HCT116 (cell line): ENCODE data around the gene ESYT3. TPM values are rescaled to one million over a fixed set of nuclear protein-coding genes. Genes with fewer than 3 reads are reported as not detected.

Experiments
- ATAC-seq: fragments of 200-7000 bp; cut with Tn5 transposase; 2 replicates; pipeline ENCODE4 v1.9.1; 2020; ENCODE audit warnings: mild to moderate bottlenecking, moderate library complexity
- BruUV-seq: library from RNA; stranded (reverse); fragments of 400-500 nt; replicated peaks from 2 replicates; lab custom pipeline; 2021; lab: Mats Ljungman, UMichigan
- CTCF ChIA-PET: fragments of 300-600 bp; sonication (Branson Sonifier 250); formaldehyde crosslinking; loops from one replicate; lab custom pipeline; 2021; ENCODE audit warnings: antibody characterized with exemption; lab: Charles Lee
- POLR2A ChIA-PET: fragments of 300-600, 350-600 bp; sonication (Branson Sonifier 250); formaldehyde crosslinking; loops from one replicate; lab custom pipeline; 2021; ENCODE audit warnings: antibody characterized with exemption; lab: Charles Lee
- RAD21 ChIA-PET, 2 experiments: fragments of 300-600 bp; sonication (Branson Sonifier 250); formaldehyde crosslinking; loops; one replicate each; lab custom pipeline; 2023; ENCODE audit warnings: low total read pairs in 2 of 2; ENCODE audit not compliant: uncharacterized antibody in 2 of 2, unreplicated experiment in 2 of 2, low non-redundant PET in 1 of 2; lab: Charles Lee
- DNase-seq: peaks from one replicate; pipeline ENCODE4 v3.0.0-alpha.2; 2010; ENCODE audit warnings: low read depth, low spot score
- H2AFZ ChIP-seq: fragments of 200-600 bp; shearing (Covaris generic), sonication (generic); 2 replicates; pipeline ENCODE4 v1.6.1; 2017; ENCODE audit warnings: low read depth, mixed run types, mixed read lengths, antibody characterized with exemption, low read length; ENCODE audit not compliant: poor library complexity, severe bottlenecking
- H3K27ac ChIP-seq: 2 replicates; pipeline ENCODE4 v1.5.1; 2012; ENCODE audit warnings: low read depth, low read length
- H3K27me3 ChIP-seq: fragments of 200-600 bp; sonication (generic); 2 replicates; pipeline ENCODE4 v1.6.1; 2016; ENCODE audit warnings: mixed run types, low read length, mixed read lengths; ENCODE audit not compliant: insufficient read depth
- H3K36me3 ChIP-seq, 2 experiments: fragments of 200-500 bp in 1 of 2; fragments of 200-600 bp in 1 of 2; sonication (Bioruptor generic) in 1 of 2; sonication (generic) in 1 of 2; 2 replicates each; pipeline versions ENCODE4 v1.5.1 to v1.6.1; 2014 to 2016; ENCODE audit warnings: low read length in 2 of 2, inconsistent platforms in 1 of 2, mixed read lengths in 1 of 2, mixed run types in 1 of 2; ENCODE audit not compliant: insufficient read depth in 2 of 2, control insufficient read depth in 1 of 2
- H3K4me1 ChIP-seq, 2 experiments: fragments of 200-600 bp in 1 of 2; sonication (generic) in 1 of 2; 2 replicates each; pipeline versions ENCODE4 v1.5.1 to v1.6.1; 2012 to 2017; ENCODE audit warnings: low read length in 2 of 2, inconsistent platforms in 1 of 2, mild to moderate bottlenecking in 1 of 2, mixed read lengths in 1 of 2, mixed run types in 1 of 2, moderate library complexity in 1 of 2; ENCODE audit not compliant: insufficient read depth in 2 of 2, control insufficient read depth in 1 of 2
- H3K4me2 ChIP-seq: fragments of 200-600 bp; sonication (generic); 2 replicates; pipeline ENCODE4 v1.6.1; 2017; ENCODE audit warnings: mixed run types, low read length, mixed read lengths
- H3K4me3 ChIP-seq, 2 experiments: fragments of 200-600 bp in 1 of 2; sonication (generic) in 1 of 2; replicated peaks in 1 of 2; 2 replicates each; pipeline ENCODE4 v1.5.1; 2011 to 2016; ENCODE audit warnings: low read length in 2 of 2, control low read depth in 1 of 2, low read depth in 1 of 2, mild to moderate bottlenecking in 1 of 2, mixed read lengths in 1 of 2, mixed run types in 1 of 2
- H3K79me2 ChIP-seq: fragments of 200-600 bp; sonication (generic); 2 replicates; pipeline ENCODE4 v1.6.1; 2017; ENCODE audit warnings: mild to moderate bottlenecking, mixed run types, low read length, moderate library complexity, mixed read lengths; ENCODE audit not compliant: insufficient read depth
- H3K9ac ChIP-seq: fragments of 200-600 bp; sonication (generic); 2 replicates; pipeline ENCODE4 v1.6.1; 2016; ENCODE audit warnings: low read length, mixed read lengths
- H3K9me2 ChIP-seq: fragments of 200-600 bp; sonication (generic), shearing (Covaris generic); 2 replicates; pipeline ENCODE4 v1.6.1; 2017; ENCODE audit warnings: mixed run types, mild to moderate bottlenecking, moderate library complexity; ENCODE audit not compliant: insufficient read depth
- H3K9me3 ChIP-seq, 2 experiments: fragments of 200-500 bp in 1 of 2; fragments of 200-600 bp in 1 of 2; sonication (Bioruptor generic) in 1 of 2; sonication (generic) in 1 of 2; 2 replicates each; pipeline ENCODE4 v1.6.1; 2014 to 2017; ENCODE audit warnings: low read length in 2 of 2, mixed read lengths in 2 of 2, inconsistent platforms in 1 of 2, low read depth in 1 of 2, mild to moderate bottlenecking in 1 of 2, mixed run types in 1 of 2, moderate library complexity in 1 of 2; ENCODE audit not compliant: control insufficient read depth in 1 of 2, insufficient read depth in 1 of 2
- H4K20me1 ChIP-seq: fragments of 200-600 bp; sonication (generic), shearing (Covaris generic); 2 replicates; pipeline ENCODE4 v1.6.1; 2017; ENCODE audit warnings: mixed run types, mild to moderate bottlenecking, moderate library complexity; ENCODE audit not compliant: insufficient read depth
- CEBPB ChIP-seq: IDR thresholded peaks from 2 replicates; pipeline ENCODE4 v1.6.1; 2012; ENCODE audit warnings: low read depth
- FOSL1 ChIP-seq: IDR thresholded peaks from 2 replicates; pipeline ENCODE4 v1.6.1; 2012; ENCODE audit warnings: low read depth
- JUND ChIP-seq: IDR thresholded peaks from 2 replicates; pipeline ENCODE4 v1.6.1; 2012
- MAX ChIP-seq: IDR thresholded peaks from 2 replicates; pipeline ENCODE4 v1.6.1; 2012
- RAD21 ChIP-seq: IDR thresholded peaks from 2 replicates; pipeline ENCODE4 v1.6.1; 2012; ENCODE audit warnings: low read depth, mild to moderate bottlenecking
- SIN3A ChIP-seq: IDR thresholded peaks from 2 replicates; pipeline ENCODE4 v1.6.1; 2012; ENCODE audit warnings: low read depth
- SRF ChIP-seq: IDR thresholded peaks from 2 replicates; pipeline ENCODE4 v1.6.1; 2012; ENCODE audit warnings: low read depth
- YY1 ChIP-seq: IDR thresholded peaks from 2 replicates; pipeline ENCODE4 v1.6.1; 2011; ENCODE audit warnings: low read length, low read depth, moderate library complexity, mild to moderate bottlenecking; ENCODE audit not compliant: insufficient replicate concordance; ENCODE audit errors: extremely low read depth
- ZBTB33 ChIP-seq: IDR thresholded peaks from 2 replicates; pipeline ENCODE4 v1.6.1; 2011; ENCODE audit warnings: mild to moderate bottlenecking, low read length, moderate library complexity; ENCODE audit not compliant: insufficient replicate concordance; ENCODE audit errors: extremely low read depth
- intact Hi-C: fragments of 100-400 bp; cut with micrococcal nuclease; formaldehyde crosslinking; loops from 2 replicates; pipeline ENCODE4 v1.10.0; 2022
- total RNA-seq: library from RNA; stranded (reverse); gene quantifications from one replicate; pipeline ENCODE4 v1.2.1, GENCODE V29; 2021; ENCODE audit not compliant: unreplicated experiment

ESYT3 gene
- total RNA-seq, 1 experiment from 2014 or later = 0.05 TPM

DNA sequence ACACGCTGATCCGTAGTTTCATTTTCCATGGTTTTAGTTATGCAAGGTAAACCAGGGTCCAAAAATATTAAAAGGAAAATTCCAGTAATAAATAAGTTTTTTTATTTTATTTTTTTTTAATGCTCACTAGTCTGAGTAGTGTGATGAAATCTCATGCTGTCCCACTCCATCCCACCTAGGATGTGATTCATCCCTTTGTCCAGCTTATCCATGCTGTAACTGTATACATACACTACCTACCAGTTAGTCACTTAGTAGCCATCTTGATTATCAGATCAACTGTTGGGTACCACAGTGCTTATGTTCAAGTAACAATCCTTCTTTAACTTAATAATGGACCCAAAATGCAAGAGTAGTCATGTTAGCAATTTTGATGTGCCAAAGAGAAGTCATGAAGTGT, 75.2 kb downstream of the ESYT3 start (continued):
- no peak for TF ChIP-seq ZBTB33
- no peak for TF ChIP-seq SRF
- no peak for TF ChIP-seq SIN3A

DNA sequence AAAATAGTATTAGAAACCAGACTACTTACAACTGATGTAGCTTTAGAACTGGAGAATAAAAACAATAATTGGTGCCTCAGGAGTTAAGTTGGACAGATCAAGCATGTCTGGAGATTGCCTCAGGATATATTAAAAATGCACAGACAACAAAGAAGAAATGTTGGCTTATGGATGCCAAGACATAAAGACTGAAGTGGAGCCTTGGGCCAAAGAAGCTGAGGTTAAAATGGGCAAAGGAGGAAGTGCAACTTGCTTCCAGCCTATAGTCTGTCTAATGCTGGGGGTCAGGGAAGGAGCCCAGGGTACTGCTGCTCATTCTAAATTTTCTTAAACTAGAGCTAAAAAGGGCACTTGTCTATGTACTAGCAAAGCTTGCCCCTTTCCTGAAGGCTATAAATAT, 77.5 kb downstream of the ESYT3 start:
- ChIA-PET CTCF (no interaction called here), POLR2A (no interaction called here), RAD21 (no interaction called here)
- DNase-seq = no peak
- no peaks in the 10 kb centered on the region for H3K79me2 ChIP-seq
- no peak overlapping the region for H2AFZ ChIP-seq
- H3K27me3 ChIP-seq = no peaks in the 10 kb centered on the region
- no peak for ATAC-seq
- H4K20me1 ChIP-seq = no peaks in the 10 kb centered on the region
- H3K9me3 ChIP-seq = no peaks in the 10 kb centered on the region
- H3K4me1 ChIP-seq = no peaks in the 10 kb centered on the region
- H3K4me3 ChIP-seq = no peak overlapping the region
- intact Hi-C loops = no loop called here
- no peaks in the 10 kb centered on the region for H3K36me3 ChIP-seq
- TF ChIP-seq FOSL1 (no peak), CEBPB (no peak), MAX (no peak), ZBTB33 (no peak), SIN3A (no peak), JUND (no peak), YY1 (no peak), RAD21 (no peak)
- no peak overlapping the region for H3K9ac ChIP-seq
- H3K4me2 ChIP-seq = no peak overlapping the region
- no peak overlapping the region for H3K27ac ChIP-seq
- H3K9me2 ChIP-seq = no peaks in the 10 kb centered on the region
- BruUV-seq = no TSS peak
